Body of pancreas (tissue), 4 donors: ENCODE data around the gene RELB. TPM values are rescaled to one million over a fixed set of nuclear protein-coding genes. Genes with fewer than 3 reads are reported as not detected.
"Not testable (repeated sequence)": the region's sequence is repeated elsewhere in the genome, so short reads cannot be mapped to it uniquely, and the experiment has no call there.

ENCODE experiments used
- ATAC-seq: fragments of 150-250 bp; one replicate; pipeline ENCODE4 v1.9.1; 2016
- DNase-seq, 4 donors: peaks; one replicate each; pipeline ENCODE4 v3.0.0-alpha.2; 2019
- H3K27ac ChIP-seq, 4 donors: fragments of 200-600 bp; sonication (generic); 1 replicate in 3 of 4; 2 replicates in 1 of 4; pipeline versions ENCODE4 v1.5.1 to v1.6.1; 2016 to 2019; ENCODE audit warnings: mild to moderate bottlenecking in 1 of 4, mixed read lengths in 1 of 4, moderate library complexity in 1 of 4
- H3K27me3 ChIP-seq, 2 donors: fragments of 200-600 bp; sonication (generic); one replicate each; pipeline ENCODE4 v1.6.0; 2016; ENCODE audit warnings: mild to moderate bottlenecking in 1 of 2
- H3K36me3 ChIP-seq, 2 donors: fragments of 200-600 bp; sonication (generic); replicated peaks in 1 of 2; 2 replicates each; pipeline ENCODE4 v1.5.1; 2016; ENCODE audit warnings: low read depth in 2 of 2; ENCODE audit not compliant: insufficient read depth in 1 of 2
- H3K4me1 ChIP-seq: fragments of 200-600 bp; sonication (generic); one replicate; pipeline ENCODE4 v1.6.0; 2016
- H3K4me3 ChIP-seq, 2 donors: fragments of 200-600 bp; sonication (generic); 1 replicate in 1 of 2; 2 replicates in 1 of 2; pipeline ENCODE4 v1.5.1; 2016 to 2019
- H3K9me3 ChIP-seq, 3 donors: fragments of 200-600 bp; sonication (generic); 1 replicate in 2 of 3; 2 replicates in 1 of 3; pipeline ENCODE4 v1.5.1; 2016
- POLR2A ChIP-seq, 3 donors: fragments of 450-650 bp; IDR thresholded peaks; one replicate each; pipeline ENCODE4 v1.6.1; 2016; ENCODE audit warnings: antibody characterized with exemption in 3 of 3, mild to moderate bottlenecking in 2 of 3
- WGBS, 2 donors: methylation state at CpG; one replicate each; pipeline ENCODE4 v1.1.5; 2017; 5-methylcytosine and 5-hydroxymethylcytosine counted together
- intact Hi-C: fragments of 100-400 bp; cut with DNase I; formaldehyde crosslinking; loops from one replicate; pipeline ENCODE4 v1.15.1; 2023
- total RNA-seq, 2 donors: library from RNA; depleted of rRNA; stranded (reverse); fragments of >200 nt; gene quantifications; one replicate each; pipeline ENCODE4 v1.1.0, GENCODE V29; 2016
- TF ChIP-seq, protein P1 (sequence below), 7 experiments: fragments of 450-650 bp in 4 of 7; fragments of 200-600 bp in 3 of 7; sonication (generic) in 3 of 7; IDR thresholded peaks; one replicate each; pipeline ENCODE4 v1.5.1; 2016 to 2019; ENCODE audit warnings: antibody characterized with exemption in 7 of 7

The RELB gene
- total RNA-seq, 2 donors from 2014 or later: 8.9 to 11.9 TPM

DNA sequence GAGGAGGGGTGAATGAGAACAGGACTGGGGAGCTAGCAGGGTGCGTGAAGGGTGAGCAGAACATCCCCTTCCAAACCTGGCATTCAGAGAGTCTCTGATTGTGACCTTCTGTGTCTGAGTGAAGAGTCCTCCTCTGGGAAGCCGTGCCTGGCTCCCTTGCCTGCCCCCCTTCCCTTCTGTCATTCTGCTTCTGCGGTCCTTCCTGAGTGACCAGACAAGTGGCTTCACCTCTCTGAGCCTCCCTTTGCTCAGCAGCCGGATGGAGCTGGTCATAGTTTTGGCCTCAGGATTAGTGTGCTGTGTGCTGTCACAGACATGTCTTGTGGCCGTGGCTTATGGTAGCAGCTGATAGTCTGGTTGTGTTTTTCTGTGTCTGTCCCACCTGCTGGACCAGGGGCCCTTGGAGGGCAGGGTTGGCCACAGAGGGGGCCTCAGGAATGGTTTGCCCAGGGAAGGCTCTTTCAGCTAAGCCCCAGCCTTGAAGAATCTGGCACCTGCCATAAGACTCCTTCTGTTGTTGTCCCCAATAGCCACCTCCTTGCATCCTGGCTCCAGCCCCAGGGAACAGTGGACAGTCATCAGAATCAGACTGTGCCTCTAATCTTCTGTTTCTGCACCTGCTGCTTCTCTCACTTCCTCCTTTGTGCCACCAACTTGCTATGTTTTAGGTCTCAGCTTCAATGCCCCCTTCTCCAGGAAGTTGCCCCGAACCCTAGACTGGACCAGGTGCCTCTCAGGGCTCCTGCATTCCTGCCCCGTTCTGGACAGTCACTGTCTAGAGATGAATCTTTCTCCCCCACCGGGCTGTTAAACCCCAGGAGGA lies 40.1 kb upstream of the RELB start:
- no peaks in the 10 kb centered on the region for H3K27me3 ChIP-seq
- H3K9me3 ChIP-seq: no peaks in the 10 kb centered on the region
- H3K4me1 ChIP-seq: peaks cover 21% of the 10 kb centered on the region
- H3K36me3 ChIP-seq: peaks cover 0 to 12% of the 10 kb centered on the region in 2 donors
- WGBS, 2 donors: 75 to 80% methylated on average over 6 to 8 of the region's 8 CpGs
- DNase-seq (no peak), ATAC-seq (no peak)
- intact Hi-C loops: no loop called here
- TF ChIP-seq, protein P1, sequence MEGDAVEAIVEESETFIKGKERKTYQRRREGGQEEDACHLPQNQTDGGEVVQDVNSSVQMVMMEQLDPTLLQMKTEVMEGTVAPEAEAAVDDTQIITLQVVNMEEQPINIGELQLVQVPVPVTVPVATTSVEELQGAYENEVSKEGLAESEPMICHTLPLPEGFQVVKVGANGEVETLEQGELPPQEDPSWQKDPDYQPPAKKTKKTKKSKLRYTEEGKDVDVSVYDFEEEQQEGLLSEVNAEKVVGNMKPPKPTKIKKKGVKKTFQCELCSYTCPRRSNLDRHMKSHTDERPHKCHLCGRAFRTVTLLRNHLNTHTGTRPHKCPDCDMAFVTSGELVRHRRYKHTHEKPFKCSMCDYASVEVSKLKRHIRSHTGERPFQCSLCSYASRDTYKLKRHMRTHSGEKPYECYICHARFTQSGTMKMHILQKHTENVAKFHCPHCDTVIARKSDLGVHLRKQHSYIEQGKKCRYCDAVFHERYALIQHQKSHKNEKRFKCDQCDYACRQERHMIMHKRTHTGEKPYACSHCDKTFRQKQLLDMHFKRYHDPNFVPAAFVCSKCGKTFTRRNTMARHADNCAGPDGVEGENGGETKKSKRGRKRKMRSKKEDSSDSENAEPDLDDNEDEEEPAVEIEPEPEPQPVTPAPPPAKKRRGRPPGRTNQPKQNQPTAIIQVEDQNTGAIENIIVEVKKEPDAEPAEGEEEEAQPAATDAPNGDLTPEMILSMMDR (IDR thresholded peaks at IDR 0.05): no peak
- TF ChIP-seq POLR2A (IDR thresholded peaks at IDR 0.05): no peak
- no peak overlapping the region for H3K4me3 ChIP-seq
- H3K27ac ChIP-seq: no peak overlapping the region

DNA sequence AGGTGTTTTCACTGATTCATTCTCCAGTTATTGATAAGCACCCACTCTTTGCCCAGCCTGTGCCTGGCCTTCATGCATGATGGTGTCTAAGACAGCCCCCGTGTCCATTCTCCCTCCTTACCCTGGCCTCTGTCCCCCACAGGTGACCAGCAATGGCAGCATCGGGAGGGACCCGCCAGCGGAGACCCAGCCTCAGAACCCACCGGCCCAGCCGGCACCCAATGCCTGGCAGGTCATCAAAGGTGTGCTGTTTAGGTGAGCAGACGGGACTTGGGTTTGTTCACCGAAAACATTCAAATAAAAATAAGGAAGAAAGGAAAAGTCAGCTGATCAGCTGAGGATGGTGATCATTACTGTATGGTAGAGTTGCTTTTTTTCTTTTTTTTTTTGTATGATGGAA lies 39.4 kb upstream of the RELB start:
- ATAC-seq (no peak), DNase-seq (no peak)
- H3K4me3 ChIP-seq: no peak overlapping the region
- H3K4me1 ChIP-seq: peaks cover 14% of the 10 kb centered on the region
- peaks cover 0 to 12% of the 10 kb centered on the region in 2 donors for H3K36me3 ChIP-seq
- 82 to 92% methylated on average over 8 of the region's 8 CpGs for WGBS, 2 donors
- H3K27me3 ChIP-seq: no peaks in the 10 kb centered on the region
- no peak overlapping the region for H3K27ac ChIP-seq
- no peaks in the 10 kb centered on the region for H3K9me3 ChIP-seq
- intact Hi-C loops: no loop called here
- TF ChIP-seq, protein P1 (IDR thresholded peaks at IDR 0.05): no peak

DNA sequence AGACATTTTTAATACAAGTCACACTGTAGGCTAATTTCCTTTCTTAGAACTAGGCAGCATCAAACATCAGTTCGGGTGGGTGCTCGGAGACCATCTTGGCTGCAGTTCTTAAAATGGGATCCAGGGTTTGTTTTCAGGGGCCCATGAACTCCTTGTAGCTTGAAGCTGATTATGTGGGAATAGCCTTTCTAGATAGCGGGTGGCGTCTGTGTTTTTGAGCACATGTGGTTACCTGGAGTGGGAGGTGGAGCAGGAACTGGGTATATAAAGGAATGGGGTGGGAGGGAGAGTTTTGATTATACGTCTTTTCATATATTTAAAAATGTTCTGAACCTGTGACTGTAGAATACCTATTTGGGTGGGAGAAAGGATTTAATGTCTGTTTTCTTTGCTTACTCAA lies 33.1 kb upstream of the RELB start:
- H3K4me1 ChIP-seq: no peaks in the 10 kb centered on the region
- H3K27ac ChIP-seq: no peak overlapping the region
- ATAC-seq (no peak), DNase-seq (no peak)
- H3K27me3 ChIP-seq: no peaks in the 10 kb centered on the region
- no peak overlapping the region for H3K4me3 ChIP-seq
- TF ChIP-seq, protein P1 (IDR thresholded peaks at IDR 0.05): no peak
- TF ChIP-seq POLR2A (IDR thresholded peaks at IDR 0.05): no peak
- intact Hi-C loops: no loop called here
- no peaks in the 10 kb centered on the region for H3K9me3 ChIP-seq
- H3K36me3 ChIP-seq: peaks cover 0 to 17% of the 10 kb centered on the region in 2 donors
- 87 to 95% methylated on average over 5 of the region's 5 CpGs for WGBS, 2 donors

DNA sequence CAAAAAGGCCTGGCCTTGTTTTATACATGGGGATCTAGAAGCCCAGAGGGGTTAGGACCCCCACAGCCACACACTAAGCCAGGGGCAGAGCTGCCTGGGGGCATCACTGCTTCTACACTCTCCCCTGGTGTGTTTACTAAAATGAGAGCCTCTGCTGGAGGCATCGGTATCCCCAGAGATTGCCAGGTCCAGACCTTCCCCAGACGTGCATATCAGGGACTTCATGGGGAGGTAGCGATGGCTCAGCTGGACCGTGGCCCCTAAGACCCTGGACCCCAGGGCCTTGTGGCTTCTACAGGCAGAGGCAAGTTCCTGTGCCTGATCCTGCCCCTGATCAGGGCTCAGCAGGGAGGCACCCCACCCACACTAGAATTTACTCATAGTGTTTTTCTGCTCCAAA lies 32.6 kb upstream of the RELB start:
- TF ChIP-seq POLR2A (IDR thresholded peaks at IDR 0.05): no peak
- TF ChIP-seq, protein P1 (IDR thresholded peaks at IDR 0.05): no peak
- peaks cover 0 to 17% of the 10 kb centered on the region in 2 donors for H3K36me3 ChIP-seq
- no peak overlapping the region for H3K27ac ChIP-seq
- ATAC-seq (no peak), DNase-seq (no peak)
- 95 to 100% methylated on average over 4 of the region's 4 CpGs for WGBS, 2 donors
- H3K9me3 ChIP-seq: no peaks in the 10 kb centered on the region
- no peaks in the 10 kb centered on the region for H3K4me1 ChIP-seq
- no peaks in the 10 kb centered on the region for H3K27me3 ChIP-seq
- no peak overlapping the region for H3K4me3 ChIP-seq
- intact Hi-C loops: no loop called here

DNA sequence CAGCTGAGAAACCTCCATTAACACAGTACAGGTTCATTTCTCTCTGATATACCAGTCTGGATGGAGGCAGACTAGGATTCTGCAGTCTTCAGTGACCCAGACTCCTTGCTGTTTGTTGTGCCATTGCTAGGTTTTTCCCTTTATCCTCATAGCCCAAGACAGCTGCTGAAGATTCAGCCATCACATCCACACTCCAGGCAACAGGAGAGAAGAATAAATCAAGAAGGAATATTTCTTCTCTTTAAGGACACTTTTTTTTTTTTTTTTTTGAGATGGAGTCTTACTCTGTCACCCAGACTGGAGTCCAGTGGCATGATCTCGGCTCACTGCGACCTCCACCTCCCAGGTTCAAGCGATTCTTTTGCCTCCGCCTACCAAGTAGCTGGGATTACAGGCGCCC lies 31.8 kb upstream of the RELB start:
- H3K27me3 ChIP-seq: no peaks in the 10 kb centered on the region
- no peaks in the 10 kb centered on the region for H3K4me1 ChIP-seq
- peaks cover 4 to 23% of the 10 kb centered on the region in 2 donors for H3K36me3 ChIP-seq
- no peak overlapping the region for H3K27ac ChIP-seq
- H3K9me3 ChIP-seq: no peaks in the 10 kb centered on the region
- DNase-seq (no peak), ATAC-seq (no peak)
- no peak overlapping the region for H3K4me3 ChIP-seq
- TF ChIP-seq, protein P1 (IDR thresholded peaks at IDR 0.05): no peak
- no peak for TF ChIP-seq POLR2A (IDR thresholded peaks at IDR 0.05)
- 98 to 100% methylated on average over 5 of the region's 5 CpGs for WGBS, 2 donors
- intact Hi-C loops: no loop called here

DNA sequence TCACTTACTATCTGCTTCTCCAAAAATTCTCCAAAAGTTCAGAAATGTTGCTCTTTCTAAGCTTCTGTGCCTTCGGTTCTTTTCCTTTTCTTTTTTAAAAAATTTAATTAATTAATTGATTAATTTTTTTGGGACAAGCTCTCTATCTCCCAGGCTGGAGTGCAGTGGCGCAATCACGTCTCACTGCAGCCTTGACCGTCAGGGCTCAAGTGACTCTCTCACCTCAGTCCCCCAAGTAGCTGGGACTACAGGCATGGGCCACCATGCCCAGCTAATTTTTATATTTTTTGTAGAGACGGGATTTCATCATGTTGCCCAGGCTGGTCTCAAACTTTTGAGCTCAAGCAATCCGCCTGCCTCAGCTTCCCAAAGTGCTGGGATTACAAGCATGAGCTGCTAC lies 29.8 kb upstream of the RELB start:
- H3K27me3 ChIP-seq, ATAC-seq, H3K27ac ChIP-seq, H3K4me1 ChIP-seq, intact Hi-C loops, H3K4me3 ChIP-seq, H3K9me3 ChIP-seq, DNase-seq: not testable (repeated sequence)
- 81 to 93% methylated on average over 6 of the region's 6 CpGs for WGBS, 2 donors
- peaks cover 6 to 26% of the 10 kb centered on the region in 2 donors for H3K36me3 ChIP-seq
